Fibroblast of lung (primary cell): ENCODE data around the gene CDKN1A. TPM values are rescaled to one million over a fixed set of nuclear protein-coding genes. Genes with fewer than 3 reads are reported as not detected.

Source experiments
- DNase-seq, 2 donors: peaks; one replicate each; pipeline versions ENCODE4 v3.0.0 to v3.0.0-alpha.2; 2010; ENCODE audit warnings: low read depth in 2 of 2
- H2AFZ ChIP-seq: 2 replicates; pipeline ENCODE4 v1.5.1; 2012; ENCODE audit warnings: low read length, control low read depth, inconsistent platforms
- H3K27ac ChIP-seq: 2 replicates; pipeline ENCODE4 v1.5.1; 2011; ENCODE audit warnings: low read length, control low read depth; ENCODE audit not compliant: insufficient read depth
- H3K27me3 ChIP-seq: 2 replicates; pipeline ENCODE4 v1.5.1; 2011; ENCODE audit warnings: mild to moderate bottlenecking, low read length; ENCODE audit not compliant: control insufficient read depth, insufficient read depth
- H3K36me3 ChIP-seq: 2 replicates; pipeline ENCODE4 v1.5.1; 2011; ENCODE audit warnings: low read length; ENCODE audit not compliant: control insufficient read depth, insufficient read depth
- H3K4me1 ChIP-seq: 2 replicates; pipeline ENCODE4 v1.5.1; 2011; ENCODE audit warnings: low read length; ENCODE audit not compliant: control insufficient read depth, insufficient read depth; ENCODE audit errors: extremely low read depth
- H3K4me2 ChIP-seq: 2 replicates; pipeline ENCODE4 v1.5.1; 2011; ENCODE audit warnings: low read length, control low read depth; ENCODE audit not compliant: insufficient read depth; ENCODE audit errors: extremely low read depth
- H3K4me3 ChIP-seq, 4 experiments: fragments of 200-600 bp in 1 of 4; sonication (generic) in 1 of 4; replicated peaks in 1 of 4; 2 replicates each; pipeline ENCODE4 v1.5.1; 2011 to 2016; ENCODE audit warnings: low read length in 4 of 4, low read depth in 3 of 4, mild to moderate bottlenecking in 3 of 4, control low read depth in 2 of 4, inconsistent platforms in 1 of 4, mixed read lengths in 1 of 4; ENCODE audit not compliant: insufficient read depth in 1 of 4; ENCODE audit errors: control extremely low read depth in 1 of 4
- H3K79me2 ChIP-seq: 2 replicates; pipeline ENCODE4 v1.5.1; 2012; ENCODE audit warnings: mild to moderate bottlenecking, low read length, inconsistent platforms; ENCODE audit not compliant: control insufficient read depth, insufficient read depth
- H3K9ac ChIP-seq: 2 replicates; pipeline ENCODE4 v1.5.1; 2011; ENCODE audit warnings: mild to moderate bottlenecking, low read length, control low read depth; ENCODE audit not compliant: insufficient read depth
- H3K9me3 ChIP-seq: 2 replicates; pipeline ENCODE4 v1.5.1; 2012; ENCODE audit warnings: low read depth, low read length; ENCODE audit not compliant: control insufficient read depth, insufficient read depth
- H4K20me1 ChIP-seq: 2 replicates; pipeline ENCODE4 v1.5.1; 2011; ENCODE audit warnings: low read length; ENCODE audit not compliant: control insufficient read depth, insufficient read depth; ENCODE audit errors: extremely low read depth
- EZH2 ChIP-seq: IDR thresholded peaks from 2 replicates; pipeline ENCODE4 v1.5.1; 2012; ENCODE audit warnings: low read length, control low read depth, mild to moderate bottlenecking; ENCODE audit errors: missing control alignments
- polyA plus RNA-seq, 2 donors: library from polyadenylated mRNA; depleted of rRNA in 1 of 2; stranded (reverse) in 1 of 2; unstranded in 1 of 2; fragments of >200 nt; gene quantifications; 2 replicates each; pipeline ENCODE4 v1.2.1, GENCODE V29; 2011 to 2012; ENCODE audit warnings: missing spikeins in 1 of 2
- total RNA-seq: library from RNA; depleted of rRNA; stranded (reverse); fragments of >200 nt; gene quantifications from 2 replicates; pipeline ENCODE4 v1.2.1, GENCODE V29; 2014
- TF ChIP-seq, protein P1 (sequence below), 2 donors: IDR thresholded peaks in 1 of 2; conservative IDR thresholded peaks in 1 of 2; 1 replicate in 1 of 2; 2 replicates in 1 of 2; pipeline ENCODE4 v1.5.1; 2011 to 2012; ENCODE audit warnings: low read length in 2 of 2, control low read depth in 1 of 2, inconsistent platforms in 1 of 2, low read depth in 1 of 2, mild to moderate bottlenecking in 1 of 2

The CDKN1A gene
- total and polyA plus RNA-seq, 2 donors (not counting 1 experiment from before 2014, with no cell fraction given): 166 to 900 TPM

DNA sequence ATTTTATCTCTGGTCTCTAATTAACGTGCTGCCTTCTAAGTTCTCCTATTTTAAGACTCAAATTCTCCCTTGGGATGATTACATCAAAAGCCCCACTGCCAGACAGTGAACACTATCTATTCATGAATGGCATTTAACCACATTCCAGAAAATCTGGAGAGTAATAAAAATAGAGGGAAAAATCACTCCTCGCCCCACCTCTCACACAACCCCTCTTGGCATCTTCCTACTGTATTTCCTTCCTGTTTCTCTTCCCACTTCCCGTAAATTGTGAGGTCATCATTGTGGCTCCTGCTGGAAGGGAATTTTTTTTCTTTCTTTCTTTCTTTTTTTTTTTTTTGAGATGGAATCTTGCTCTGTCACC lies 50.6 kb downstream of the CDKN1A start:
- Histone ChIP-seq H3K4me3 (no peak overlapping the region), H3K36me3 (no peaks in the 10 kb centered on the region), H3K9me3 (no peaks in the 10 kb centered on the region), H3K79me2 (no peaks in the 10 kb centered on the region), H3K4me1 (peaks cover 2% of the 10 kb centered on the region), H3K9ac (no peak overlapping the region), H3K27ac (no peak overlapping the region), H4K20me1 (no peaks in the 10 kb centered on the region), H3K4me2 (no peak overlapping the region), H2AFZ (no peak overlapping the region), H3K27me3 (no peaks in the 10 kb centered on the region)
- DNase-seq: no peak
- TF ChIP-seq, protein P1, sequence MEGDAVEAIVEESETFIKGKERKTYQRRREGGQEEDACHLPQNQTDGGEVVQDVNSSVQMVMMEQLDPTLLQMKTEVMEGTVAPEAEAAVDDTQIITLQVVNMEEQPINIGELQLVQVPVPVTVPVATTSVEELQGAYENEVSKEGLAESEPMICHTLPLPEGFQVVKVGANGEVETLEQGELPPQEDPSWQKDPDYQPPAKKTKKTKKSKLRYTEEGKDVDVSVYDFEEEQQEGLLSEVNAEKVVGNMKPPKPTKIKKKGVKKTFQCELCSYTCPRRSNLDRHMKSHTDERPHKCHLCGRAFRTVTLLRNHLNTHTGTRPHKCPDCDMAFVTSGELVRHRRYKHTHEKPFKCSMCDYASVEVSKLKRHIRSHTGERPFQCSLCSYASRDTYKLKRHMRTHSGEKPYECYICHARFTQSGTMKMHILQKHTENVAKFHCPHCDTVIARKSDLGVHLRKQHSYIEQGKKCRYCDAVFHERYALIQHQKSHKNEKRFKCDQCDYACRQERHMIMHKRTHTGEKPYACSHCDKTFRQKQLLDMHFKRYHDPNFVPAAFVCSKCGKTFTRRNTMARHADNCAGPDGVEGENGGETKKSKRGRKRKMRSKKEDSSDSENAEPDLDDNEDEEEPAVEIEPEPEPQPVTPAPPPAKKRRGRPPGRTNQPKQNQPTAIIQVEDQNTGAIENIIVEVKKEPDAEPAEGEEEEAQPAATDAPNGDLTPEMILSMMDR (conservative IDR thresholded peaks at IDR 0.05 in 1 of 2, IDR thresholded peaks at IDR 0.05 in 1 of 2; ENCODE audit: low read depth in 1 of 2, low read length in 2 of 2): no peak
- no peak for TF ChIP-seq EZH2

DNA sequence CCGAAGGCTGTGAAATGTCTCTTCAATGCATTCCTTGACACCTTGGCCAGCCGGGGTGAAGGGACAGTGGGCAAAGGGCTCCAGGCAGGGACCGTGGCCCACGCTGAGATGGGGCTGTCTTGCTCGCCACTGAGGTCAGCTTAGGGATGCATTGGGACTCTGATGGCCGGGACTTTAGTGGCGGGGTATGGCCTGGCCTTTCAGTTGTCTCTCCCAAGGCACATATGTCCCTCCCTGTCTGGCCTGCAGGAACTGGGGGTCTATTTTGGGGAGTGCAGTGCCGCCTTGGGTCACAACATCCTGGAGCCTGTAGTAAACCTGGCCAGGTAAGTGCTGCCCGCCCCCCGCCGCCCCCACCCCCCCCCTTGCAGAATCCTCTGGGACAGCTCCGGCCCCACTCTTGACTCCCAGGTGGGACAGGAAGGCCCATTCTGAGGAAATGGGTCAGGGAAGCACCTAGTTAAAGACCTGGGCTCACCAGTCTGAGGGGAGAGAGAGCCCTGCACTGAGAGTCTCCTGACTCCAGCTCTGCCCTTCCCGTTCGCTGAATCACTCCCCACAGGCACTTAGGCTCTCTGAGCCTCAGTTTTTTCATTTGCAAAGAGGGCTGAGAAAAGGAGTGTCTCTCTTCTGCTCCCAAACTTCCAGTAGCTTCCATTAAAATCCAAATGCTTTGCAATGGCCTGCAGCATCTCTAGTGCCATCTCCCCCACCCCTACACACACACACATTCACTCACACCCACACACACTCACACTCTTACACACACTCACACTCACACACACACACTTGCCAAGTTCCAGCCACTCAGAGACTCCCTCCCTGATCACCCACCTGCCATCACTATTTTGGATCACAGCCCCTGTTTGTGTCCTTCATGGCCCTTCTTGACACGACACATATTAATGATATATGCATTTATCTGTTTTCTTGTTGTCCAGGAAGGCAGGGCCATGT lies 52.2 kb downstream of the CDKN1A start:
- Histone ChIP-seq H3K9ac (no peak overlapping the region), H3K9me3 (no peaks in the 10 kb centered on the region), H3K4me3 (no peak overlapping the region), H3K4me2 (no peak overlapping the region), H3K27me3 (no peaks in the 10 kb centered on the region), H3K27ac (no peak overlapping the region), H3K79me2 (no peaks in the 10 kb centered on the region), H3K4me1 (peaks cover 9% of the 10 kb centered on the region), H2AFZ (no peak overlapping the region), H4K20me1 (no peaks in the 10 kb centered on the region), H3K36me3 (no peaks in the 10 kb centered on the region)
- DNase-seq: no peak
- TF ChIP-seq, protein P1 (conservative IDR thresholded peaks at IDR 0.05 in 1 of 2, IDR thresholded peaks at IDR 0.05 in 1 of 2; ENCODE audit: low read depth in 1 of 2, low read length in 2 of 2): no peak
- TF ChIP-seq EZH2: no peak

DNA sequence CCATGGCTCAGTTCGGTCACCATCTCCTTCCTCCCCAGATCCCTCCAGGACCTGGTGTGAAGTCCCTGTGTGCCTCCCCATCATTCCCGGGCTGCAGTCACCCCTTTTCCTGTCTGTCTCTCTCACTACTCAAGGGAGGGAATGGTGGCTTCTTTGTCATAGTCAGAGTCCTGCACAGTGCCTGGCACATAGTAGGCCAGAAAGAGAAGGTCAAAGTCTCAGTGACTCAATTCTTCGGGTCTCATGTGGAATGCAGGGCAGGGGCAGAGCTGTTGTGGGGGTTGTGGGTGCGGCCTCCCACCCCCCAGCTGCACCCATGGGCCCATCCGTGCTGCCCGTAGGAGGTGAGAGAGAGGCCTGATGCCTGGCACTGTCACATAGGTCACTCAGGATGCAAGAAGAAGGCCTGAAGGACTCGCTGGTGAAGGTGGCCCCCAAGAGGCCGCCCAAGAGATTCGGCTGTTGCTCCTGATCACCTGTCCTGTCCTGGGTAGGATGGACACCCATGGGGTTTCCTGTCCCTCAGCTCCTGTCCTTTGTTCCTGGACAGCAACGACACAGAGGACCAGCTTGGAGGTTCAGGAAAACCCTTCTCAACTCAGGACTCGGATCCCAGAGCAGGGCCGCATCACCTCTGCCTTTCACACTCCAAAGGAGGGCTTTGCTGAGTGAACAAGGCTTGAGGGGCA lies 53.3 kb downstream of the CDKN1A start:
- no peaks in the 10 kb centered on the region for H3K36me3 ChIP-seq

More for the DNA sequence above, 53.3 kb downstream of the CDKN1A start:
- Histone ChIP-seq H3K4me3 (no peak overlapping the region), H3K79me2 (no peaks in the 10 kb centered on the region), H3K9ac (no peak overlapping the region), H3K9me3 (no peaks in the 10 kb centered on the region), H2AFZ (no peak overlapping the region), H3K4me2 (no peak overlapping the region), H3K27ac (no peak overlapping the region), H3K4me1 (peaks cover 13% of the 10 kb centered on the region), H3K27me3 (no peaks in the 10 kb centered on the region), H4K20me1 (no peaks in the 10 kb centered on the region)
- no peak for DNase-seq
- TF ChIP-seq, protein P1 (conservative IDR thresholded peaks at IDR 0.05 in 1 of 2, IDR thresholded peaks at IDR 0.05 in 1 of 2; ENCODE audit: low read depth in 1 of 2, low read length in 2 of 2): no peak
- no peak for TF ChIP-seq EZH2
